GM23338 (cell line): Measurements from ENCODE around the gene HOATZ. TPM values are rescaled to one million over a fixed set of nuclear protein-coding genes. Genes with fewer than 3 reads are reported as not detected.

ENCODE experiments used
- ATAC-seq: fragments of 200-7000 bp; cut with Tn5 transposase; 3 replicates; pipeline ENCODE4 v1.9.1; 2020
- DNase-seq: peaks from one replicate; pipeline ENCODE4 v3.0.0-alpha.2; 2015; ENCODE audit warnings: low spot score
- H2AFZ ChIP-seq: fragments of 200-600 bp; sonication (generic); 2 replicates; pipeline ENCODE4 v1.8.0; 2016; ENCODE audit warnings: antibody characterized with exemption, mild to moderate bottlenecking, moderate library complexity
- H3F3A ChIP-seq: fragments of 200-600 bp; sonication (generic); replicated peaks from 2 replicates; pipeline ENCODE4 v1.8.0; 2017; ENCODE audit warnings: antibody characterized with exemption, mixed run types, low read depth
- H3K27ac ChIP-seq: fragments of 200-600 bp; sonication (generic); 2 replicates; pipeline ENCODE4 v1.6.1; 2016; ENCODE audit warnings: low read depth
- H3K27me3 ChIP-seq: fragments of 200-600 bp; sonication (generic); 2 replicates; pipeline ENCODE4 v1.8.0; 2016; ENCODE audit warnings: mild to moderate bottlenecking, mixed run types, moderate library complexity; ENCODE audit not compliant: insufficient read depth
- H3K36me3 ChIP-seq: fragments of 200-600 bp; sonication (generic); 2 replicates; pipeline ENCODE4 v1.8.0; 2016; ENCODE audit warnings: mild to moderate bottlenecking; ENCODE audit not compliant: insufficient read depth
- H3K4me1 ChIP-seq: fragments of 200-600 bp; sonication (generic); 2 replicates; pipeline ENCODE4 v1.8.0; 2016; ENCODE audit warnings: mild to moderate bottlenecking, moderate library complexity; ENCODE audit not compliant: insufficient read depth
- H3K4me2 ChIP-seq: fragments of 200-600 bp; sonication (generic); 2 replicates; pipeline ENCODE4 v1.7.1; 2017; ENCODE audit warnings: mixed run types
- H3K4me3 ChIP-seq: fragments of 200-600 bp; sonication (generic); 2 replicates; pipeline ENCODE4 v1.6.1; 2016; ENCODE audit warnings: mixed run types
- H3K79me2 ChIP-seq: fragments of 200-600 bp; sonication (generic); replicated peaks from 2 replicates; pipeline ENCODE4 v1.8.0; 2017; ENCODE audit warnings: mild to moderate bottlenecking; ENCODE audit not compliant: insufficient read depth
- H3K9me2 ChIP-seq: fragments of 200-600 bp; sonication (generic); 2 replicates; pipeline ENCODE4 v1.8.0; 2017; ENCODE audit not compliant: insufficient read depth
- H4K20me1 ChIP-seq: fragments of 200-600 bp; sonication (generic); replicated peaks from 2 replicates; pipeline ENCODE4 v1.8.0; 2017; ENCODE audit warnings: mild to moderate bottlenecking; ENCODE audit not compliant: insufficient read depth
- H3K27ac Mint-ChIP-seq: 2 replicates; pipeline ENCODE4 v1.8.0; 2020; ENCODE audit warnings: inconsistent platforms, mild to moderate bottlenecking, moderate library complexity, mixed read lengths
- H3K27me3 Mint-ChIP-seq: 3 replicates; pipeline ENCODE4 v1.8.0; 2022; ENCODE audit warnings: low read depth, mild to moderate bottlenecking, moderate library complexity, mixed read lengths, inconsistent platforms; ENCODE audit not compliant: insufficient read depth, poor library complexity
- H3K36me3 Mint-ChIP-seq: 3 replicates; pipeline ENCODE4 v1.8.0; 2021; ENCODE audit warnings: low read depth, mild to moderate bottlenecking, inconsistent platforms, moderate library complexity, mixed read lengths
- H3K4me1 Mint-ChIP-seq: 3 replicates; pipeline ENCODE4 v1.8.0; 2020; ENCODE audit warnings: mild to moderate bottlenecking, inconsistent platforms, mixed read lengths
- H3K4me3 Mint-ChIP-seq: 3 replicates; pipeline ENCODE4 v1.8.0; 2021; ENCODE audit warnings: moderate library complexity, mild to moderate bottlenecking, inconsistent platforms, mixed read lengths
- H3K9me3 Mint-ChIP-seq: 3 replicates; pipeline ENCODE4 v1.8.0; 2020; ENCODE audit warnings: moderate library complexity, mild to moderate bottlenecking, inconsistent platforms, mixed read lengths
- CREB1 ChIP-seq: fragments of 250-450 bp; sonication (Bioruptor Pico); IDR thresholded peaks from 2 replicates; pipeline ENCODE4 v1.5.0; 2020; ENCODE audit warnings: low read depth, mild to moderate bottlenecking, moderate library complexity
- CTCF ChIP-seq, 2 experiments: fragments of 200-600 bp in 1 of 2; sonication (generic) in 1 of 2; conservative IDR thresholded peaks; 2 replicates each; pipeline versions ENCODE4 v1.5.1 to v1.6.1; 2016 to 2017; ENCODE audit warnings: antibody characterized with exemption in 2 of 2, low read depth in 2 of 2, mild to moderate bottlenecking in 2 of 2, moderate library complexity in 1 of 2
- ETS1 ChIP-seq: IDR thresholded peaks from 2 replicates; pipeline ENCODE4 v1.6.1; 2016; ENCODE audit warnings: antibody characterized with exemption
- EZH2 ChIP-seq: fragments of 200-600 bp; sonication (generic); IDR thresholded peaks from one replicate; pipeline ENCODE4 v1.8.0; 2017; ENCODE audit warnings: antibody characterized with exemption, mild to moderate bottlenecking, low read depth; ENCODE audit not compliant: unreplicated experiment
- EZH2phosphoT487 ChIP-seq: fragments of 200-600 bp; sonication (generic); IDR thresholded peaks from one replicate; pipeline ENCODE4 v1.8.1; 2018; ENCODE audit warnings: antibody characterized with exemption; ENCODE audit not compliant: unreplicated experiment
- JUNB ChIP-seq: IDR thresholded peaks from one replicate; pipeline ENCODE4 v1.6.1; 2016; ENCODE audit warnings: antibody characterized with exemption; ENCODE audit not compliant: unreplicated experiment
- NANOG ChIP-seq: IDR thresholded peaks from 2 replicates; pipeline ENCODE4 v1.6.1; 2016; ENCODE audit warnings: antibody characterized with exemption, borderline replicate concordance
- POLR2AphosphoS5 ChIP-seq: IDR thresholded peaks from 2 replicates; pipeline ENCODE4 v1.6.1; 2016; ENCODE audit warnings: antibody characterized with exemption, low read depth
- REST ChIP-seq: IDR thresholded peaks from one replicate; pipeline ENCODE4 v1.6.1; 2018; ENCODE audit warnings: antibody characterized with exemption; ENCODE audit not compliant: unreplicated experiment
- STAT1 ChIP-seq: IDR thresholded peaks from one replicate; pipeline ENCODE4 v1.6.1; 2016; ENCODE audit warnings: antibody characterized with exemption; ENCODE audit not compliant: unreplicated experiment
- ZNF114 ChIP-seq: fragments of 250-450 bp; sonication (Bioruptor Pico); IDR thresholded peaks from 2 replicates; pipeline ENCODE4 v1.5.0; 2020; ENCODE audit warnings: mild to moderate bottlenecking, moderate library complexity
- ZNF331 ChIP-seq: fragments of 250-450 bp; sonication (Bioruptor Pico); IDR thresholded peaks from 2 replicates; pipeline ENCODE4 v1.5.0; 2020; ENCODE audit warnings: low read depth, mild to moderate bottlenecking, moderate library complexity
- ZNF462 ChIP-seq: fragments of 250-450 bp; sonication (Bioruptor Pico); IDR thresholded peaks from 2 replicates; pipeline ENCODE4 v1.5.0; 2020; ENCODE audit warnings: mild to moderate bottlenecking, moderate library complexity
- polyA plus RNA-seq: library from polyadenylated mRNA; unstranded; fragments of >200 nt; fragmentation: Nextera tagmentation; extraction: Ambion mirVana; gene quantifications from 2 replicates; pipeline ENCODE4 v1.2.1, GENCODE V29; 2016
- total RNA-seq: library from RNA; depleted of rRNA; stranded (reverse); fragments of >200 nt; shearing (Covaris generic); gene quantifications from 2 replicates; pipeline ENCODE4 v1.2.3, GENCODE V29; 2014

HOATZ gene
- total and polyA plus RNA-seq, 2 experiments from 2014 or later, result not detected

GRCh38 chr11:111532365-111532709 is 17.8 kb downstream of the HOATZ start:
- H3K4me3 ChIP-seq, result no peak overlapping the region
- no peaks in the 10 kb centered on the region for H3F3A ChIP-seq
- no peak overlapping the region for H3K27ac ChIP-seq
- peaks cover 6% of the 10 kb centered on the region for H3K27me3 Mint-ChIP-seq
- DNase-seq, result no peak
- no peaks in the 10 kb centered on the region for H3K36me3 ChIP-seq
- H3K4me1 Mint-ChIP-seq, result peaks cover 9% of the 10 kb centered on the region; the same call in 2 of the 3 replicates
- no peaks in the 10 kb centered on the region for H4K20me1 ChIP-seq
- H3K4me1 ChIP-seq, result 0 out of 2 replicates have a peak, but pooled peaks cover 1% of the 10 kb centered on the region
- no peak for TF ChIP-seq EZH2
- TF ChIP-seq JUNB, result no peak
- no peak for TF ChIP-seq CTCF (conservative IDR thresholded peaks at IDR 0.05; ENCODE audit: low read depth in 2 of 2)
- TF ChIP-seq ETS1, result no peak
- no peak for TF ChIP-seq ZNF114
- no peak for TF ChIP-seq ZNF331 (CRISPR knock-in tag)
- TF ChIP-seq NANOG, result no peak
- no peak for TF ChIP-seq STAT1
- no peak for TF ChIP-seq EZH2phosphoT487
- TF ChIP-seq ZNF462 (CRISPR knock-in tag), result no peak
- TF ChIP-seq CREB1 (CRISPR knock-in tag), result no peak
- no peak for TF ChIP-seq POLR2AphosphoS5
- TF ChIP-seq REST, result no peak
- no peaks in the 10 kb centered on the region for H3K9me2 ChIP-seq
- H3K4me3 Mint-ChIP-seq, result no peak overlapping the region
- no peaks in the 10 kb centered on the region for H3K36me3 Mint-ChIP-seq
- H3K79me2 ChIP-seq, result no peaks in the 10 kb centered on the region
- H3K9me3 Mint-ChIP-seq, result no peaks in the 10 kb centered on the region
- no peaks in the 10 kb centered on the region; the same call in 1 of the 2 replicates for H3K27me3 ChIP-seq
- H3K27ac Mint-ChIP-seq, result no peak overlapping the region
- H2AFZ ChIP-seq, result peak overlapping the region; percentile 58
- ATAC-seq, result no peak
- no peak overlapping the region for H3K4me2 ChIP-seq
